Liver (tissue), 3 donors: ENCODE data around the gene HYAL1.

Experiments used
- EGR1 ChIP-seq, 2 donors: IDR thresholded peaks; 2 replicates each; pipeline ENCODE4 v1.6.1; 2016 to 2018; ENCODE audit warnings: antibody characterized with exemption in 2 of 2, low read depth in 2 of 2
- HNF4A ChIP-seq, 2 donors: conservative IDR thresholded peaks; 2 replicates each; pipeline ENCODE4 v1.6.1; 2016; ENCODE audit warnings: antibody characterized with exemption in 2 of 2, mild to moderate bottlenecking in 2 of 2
- TAF1 ChIP-seq: conservative IDR thresholded peaks from 2 replicates; pipeline ENCODE4 v1.6.1; 2016; ENCODE audit warnings: antibody characterized with exemption, mild to moderate bottlenecking
- TF ChIP-seq, protein P1 (sequence below): fragments of 150-350 bp; IDR thresholded peaks from 2 replicates; pipeline ENCODE4 v1.5.1; 2017; ENCODE audit warnings: improper control_type of control experiment, low read depth, low read length; ENCODE audit not compliant: missing input control
- donor health status: healthy.
- donor health status: healthy.

DNA sequence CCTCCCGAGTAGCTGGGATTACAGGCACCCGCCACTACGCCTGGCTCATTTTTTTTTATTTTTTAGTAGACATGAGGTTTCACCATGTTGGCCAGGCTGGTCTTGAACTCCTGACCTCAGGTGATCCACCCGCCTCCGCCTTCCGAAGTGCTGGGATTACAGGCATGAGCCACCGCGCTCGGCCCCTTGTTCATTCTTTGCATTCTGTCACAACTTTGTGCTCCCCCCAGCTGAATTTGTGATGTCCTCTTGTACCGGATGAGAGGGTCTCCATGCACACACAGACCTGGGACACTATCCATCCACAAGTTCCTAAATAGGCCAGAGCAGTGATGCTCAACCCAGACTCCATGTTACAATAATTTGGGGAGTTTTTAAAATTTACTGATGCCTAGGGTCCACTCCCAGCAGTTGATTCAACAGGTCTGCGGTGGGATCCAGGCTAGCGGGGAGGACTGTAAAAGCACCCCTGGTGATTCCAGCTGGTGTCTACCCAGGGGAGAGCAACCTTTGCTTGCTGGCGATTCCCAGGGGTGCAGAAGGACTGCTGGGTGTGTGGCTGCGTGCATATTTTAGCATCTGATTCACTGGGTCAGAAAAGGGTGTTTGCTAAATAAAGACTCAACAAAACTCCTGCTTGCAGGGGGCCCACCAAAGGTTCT lies 36.2 kb upstream of the HYAL1 start:
- TF ChIP-seq, protein P1, sequence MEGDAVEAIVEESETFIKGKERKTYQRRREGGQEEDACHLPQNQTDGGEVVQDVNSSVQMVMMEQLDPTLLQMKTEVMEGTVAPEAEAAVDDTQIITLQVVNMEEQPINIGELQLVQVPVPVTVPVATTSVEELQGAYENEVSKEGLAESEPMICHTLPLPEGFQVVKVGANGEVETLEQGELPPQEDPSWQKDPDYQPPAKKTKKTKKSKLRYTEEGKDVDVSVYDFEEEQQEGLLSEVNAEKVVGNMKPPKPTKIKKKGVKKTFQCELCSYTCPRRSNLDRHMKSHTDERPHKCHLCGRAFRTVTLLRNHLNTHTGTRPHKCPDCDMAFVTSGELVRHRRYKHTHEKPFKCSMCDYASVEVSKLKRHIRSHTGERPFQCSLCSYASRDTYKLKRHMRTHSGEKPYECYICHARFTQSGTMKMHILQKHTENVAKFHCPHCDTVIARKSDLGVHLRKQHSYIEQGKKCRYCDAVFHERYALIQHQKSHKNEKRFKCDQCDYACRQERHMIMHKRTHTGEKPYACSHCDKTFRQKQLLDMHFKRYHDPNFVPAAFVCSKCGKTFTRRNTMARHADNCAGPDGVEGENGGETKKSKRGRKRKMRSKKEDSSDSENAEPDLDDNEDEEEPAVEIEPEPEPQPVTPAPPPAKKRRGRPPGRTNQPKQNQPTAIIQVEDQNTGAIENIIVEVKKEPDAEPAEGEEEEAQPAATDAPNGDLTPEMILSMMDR, result no peak
- TF ChIP-seq HNF4A (conservative IDR thresholded peaks at IDR 0.05) (no peak), EGR1 (IDR thresholded peaks at IDR 0.05; ENCODE audit: low read depth in 2 of 2) (no peak), TAF1 (no peak)
